Uterus (tissue), 4 donors: ENCODE results near the gene TACR1. TPM values are rescaled to one million over a fixed set of nuclear protein-coding genes. Genes with fewer than 3 reads are reported as not detected.
"Not testable (repeated sequence)": the region's sequence is repeated elsewhere in the genome, so short reads cannot be mapped to it uniquely, and the experiment has no call there.

Source experiments
- DNase-seq, 2 donors: peaks; one replicate each; pipeline ENCODE4 v3.0.0-alpha.2; 2019 to 2020
- H3K27ac ChIP-seq, 2 donors: fragments of 200-600 bp; sonication (generic); 1 replicate in 1 of 2; 2 replicates in 1 of 2; pipeline ENCODE4 v1.5.1; 2016 to 2018
- H3K27me3 ChIP-seq, 2 donors: fragments of 200-600 bp; sonication (generic); one replicate each; pipeline ENCODE4 v1.5.1; 2018 to 2019; ENCODE audit warnings: control low read depth in 1 of 2
- H3K36me3 ChIP-seq, 2 donors: fragments of 200-600 bp; sonication (generic); one replicate each; pipeline ENCODE4 v1.5.1; 2019; ENCODE audit warnings: control low read depth in 1 of 2
- H3K4me1 ChIP-seq, 2 donors: fragments of 200-600 bp; sonication (generic); one replicate each; pipeline ENCODE4 v1.5.1; 2018 to 2019; ENCODE audit warnings: control low read depth in 1 of 2
- H3K4me3 ChIP-seq, 2 donors: fragments of 200-600 bp; sonication (generic); 1 replicate in 1 of 2; 2 replicates in 1 of 2; pipeline ENCODE4 v1.5.1; 2018 to 2019; ENCODE audit warnings: mild to moderate bottlenecking in 1 of 2
- H3K9me3 ChIP-seq, 2 donors: fragments of 200-600 bp; sonication (generic); one replicate each; pipeline ENCODE4 v1.5.1; 2019; ENCODE audit warnings: control low read depth in 1 of 2
- POLR2A ChIP-seq, 2 donors: fragments of 450-650 bp; IDR thresholded peaks; one replicate each; pipeline ENCODE4 v1.6.1; 2016; ENCODE audit warnings: antibody characterized with exemption in 2 of 2, mild to moderate bottlenecking in 1 of 2, moderate library complexity in 1 of 2
- intact Hi-C: fragments of 100-400 bp; cut with DNase I; formaldehyde crosslinking; loops from one replicate; pipeline ENCODE4 v1.15.1; 2023; ENCODE audit warnings: low total_unique reads
- total RNA-seq, 4 donors: library from RNA; depleted of rRNA in 3 of 4; stranded (reverse); fragments of >200 nt in 3 of 4; gene quantifications; one replicate each; pipeline versions ENCODE4 v1.1.0 to v1.2.4, GENCODE V29; 2014 to 2023
- TF ChIP-seq, protein P1 (sequence below), 4 experiments: fragments of 200-600 bp in 2 of 4; fragments of 450-650 bp in 2 of 4; sonication (generic) in 2 of 4; IDR thresholded peaks; one replicate each; pipeline ENCODE4 v1.5.1; 2016 to 2019; ENCODE audit warnings: antibody characterized with exemption in 4 of 4, mild to moderate bottlenecking in 2 of 4, moderate library complexity in 1 of 4
- donor health status: DM: yes; HTN: yes; CAD: no.

The TACR1 gene
- total RNA-seq, 4 donors from 2014 or later: 1.9 to 25.4 (median 9.1) TPM

DNA sequence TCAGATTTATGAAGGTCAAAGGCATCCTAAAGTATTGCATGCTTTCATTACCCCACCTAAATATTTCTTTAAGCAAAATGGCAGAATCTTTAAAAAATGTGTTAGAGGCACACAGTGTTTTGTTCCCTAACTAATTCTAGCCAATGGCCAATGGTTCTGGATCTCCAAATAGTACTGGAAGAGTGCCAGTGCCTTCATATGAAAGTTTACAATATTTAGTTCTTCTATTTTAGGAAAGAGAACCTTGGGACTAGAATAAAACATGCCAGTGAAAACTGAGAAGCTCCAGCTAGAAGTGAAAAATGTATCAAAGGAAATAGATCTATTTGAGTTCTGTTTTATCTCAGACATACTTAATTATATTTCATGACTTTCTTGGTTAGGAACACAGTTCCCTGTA is 37.1 kb downstream of the TACR1 start:
- Histone ChIP-seq H3K9me3 (no peaks in the 10 kb centered on the region), H3K36me3 (no peaks in the 10 kb centered on the region), H3K4me1 (no peaks in the 10 kb centered on the region), H3K27me3 (no peaks in the 10 kb centered on the region), H3K4me3 (no peak overlapping the region), H3K27ac (no peak overlapping the region)
- no peak for DNase-seq
- TF ChIP-seq POLR2A (IDR thresholded peaks at IDR 0.05): no peak
- TF ChIP-seq, protein P1, sequence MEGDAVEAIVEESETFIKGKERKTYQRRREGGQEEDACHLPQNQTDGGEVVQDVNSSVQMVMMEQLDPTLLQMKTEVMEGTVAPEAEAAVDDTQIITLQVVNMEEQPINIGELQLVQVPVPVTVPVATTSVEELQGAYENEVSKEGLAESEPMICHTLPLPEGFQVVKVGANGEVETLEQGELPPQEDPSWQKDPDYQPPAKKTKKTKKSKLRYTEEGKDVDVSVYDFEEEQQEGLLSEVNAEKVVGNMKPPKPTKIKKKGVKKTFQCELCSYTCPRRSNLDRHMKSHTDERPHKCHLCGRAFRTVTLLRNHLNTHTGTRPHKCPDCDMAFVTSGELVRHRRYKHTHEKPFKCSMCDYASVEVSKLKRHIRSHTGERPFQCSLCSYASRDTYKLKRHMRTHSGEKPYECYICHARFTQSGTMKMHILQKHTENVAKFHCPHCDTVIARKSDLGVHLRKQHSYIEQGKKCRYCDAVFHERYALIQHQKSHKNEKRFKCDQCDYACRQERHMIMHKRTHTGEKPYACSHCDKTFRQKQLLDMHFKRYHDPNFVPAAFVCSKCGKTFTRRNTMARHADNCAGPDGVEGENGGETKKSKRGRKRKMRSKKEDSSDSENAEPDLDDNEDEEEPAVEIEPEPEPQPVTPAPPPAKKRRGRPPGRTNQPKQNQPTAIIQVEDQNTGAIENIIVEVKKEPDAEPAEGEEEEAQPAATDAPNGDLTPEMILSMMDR (IDR thresholded peaks at IDR 0.05): no peak
- intact Hi-C loops: no loop called here

DNA sequence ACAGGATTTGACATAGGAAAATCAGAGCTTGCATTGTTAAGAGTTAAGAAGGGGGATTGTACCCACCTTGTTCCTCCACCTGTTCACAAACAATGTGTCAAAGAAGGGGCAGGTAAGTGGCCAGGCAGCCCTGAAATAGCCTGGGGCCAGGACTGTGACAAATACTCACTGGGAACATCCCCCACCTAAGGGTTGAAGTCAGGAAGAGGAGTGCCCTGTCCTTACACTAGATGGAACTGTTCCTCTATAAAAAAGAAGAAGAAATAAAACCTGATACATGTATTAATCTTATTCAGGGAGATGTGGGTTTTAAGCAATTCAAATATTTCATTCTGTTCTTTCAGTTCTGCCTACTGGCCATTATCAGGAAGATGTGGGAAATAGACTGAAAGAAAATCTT is 41.9 kb downstream of the TACR1 start:
- Histone ChIP-seq H3K36me3 (no peaks in the 10 kb centered on the region), H3K4me3 (no peak overlapping the region), H3K27ac (peak overlapping the region in 1 of 2 donors; percentile 18), H3K9me3 (no peaks in the 10 kb centered on the region), H3K4me1 (no peaks in the 10 kb centered on the region), H3K27me3 (no peaks in the 10 kb centered on the region)
- no peak for DNase-seq
- no peak for TF ChIP-seq POLR2A (IDR thresholded peaks at IDR 0.05)
- TF ChIP-seq, protein P1 (IDR thresholded peaks at IDR 0.05): no peak
- intact Hi-C loops: no loop called here

GRCh38 chr2:75155115-75155514 is 44.2 kb downstream of the TACR1 start:
- no peak overlapping the region for H3K4me3 ChIP-seq
- TF ChIP-seq, protein P1 (IDR thresholded peaks at IDR 0.05): no peak
- no peak for TF ChIP-seq POLR2A (IDR thresholded peaks at IDR 0.05)

GRCh38 chr2:75153221-75153620 is 46.1 kb downstream of the TACR1 start:
- DNase-seq: no peak
- H3K27ac ChIP-seq: peak overlapping the region in 1 of 2 donors; percentile 23
- no peak for TF ChIP-seq POLR2A (IDR thresholded peaks at IDR 0.05)
- TF ChIP-seq, protein P1 (IDR thresholded peaks at IDR 0.05): no peak
- H3K36me3 ChIP-seq: no peaks in the 10 kb centered on the region
- H3K27me3 ChIP-seq: no peaks in the 10 kb centered on the region
- H3K4me3 ChIP-seq: no peak overlapping the region
- intact Hi-C loops: no loop called here
- no peaks in the 10 kb centered on the region for H3K9me3 ChIP-seq
- H3K4me1 ChIP-seq: no peaks in the 10 kb centered on the region

More at GRCh38 chr2:75155115-75155514, 44.2 kb downstream of the TACR1 start:
- no peak for DNase-seq
- Histone ChIP-seq H3K4me1 (no peaks in the 10 kb centered on the region), H3K9me3 (no peaks in the 10 kb centered on the region), H3K27me3 (no peaks in the 10 kb centered on the region), H3K36me3 (no peaks in the 10 kb centered on the region), H3K27ac (peak overlapping the region in 1 of 2 donors; percentile 59)
- intact Hi-C loops: no loop called here

- DNase-seq, H3K27ac ChIP-seq, intact Hi-C loops, H3K36me3 ChIP-seq, H3K27me3 ChIP-seq, H3K4me3 ChIP-seq, H3K9me3 ChIP-seq, H3K4me1 ChIP-seq: not testable (repeated sequence)
Measured at GRCh38 chr2:75152243-75152642, 47.1 kb downstream of the TACR1 start.

DNA sequence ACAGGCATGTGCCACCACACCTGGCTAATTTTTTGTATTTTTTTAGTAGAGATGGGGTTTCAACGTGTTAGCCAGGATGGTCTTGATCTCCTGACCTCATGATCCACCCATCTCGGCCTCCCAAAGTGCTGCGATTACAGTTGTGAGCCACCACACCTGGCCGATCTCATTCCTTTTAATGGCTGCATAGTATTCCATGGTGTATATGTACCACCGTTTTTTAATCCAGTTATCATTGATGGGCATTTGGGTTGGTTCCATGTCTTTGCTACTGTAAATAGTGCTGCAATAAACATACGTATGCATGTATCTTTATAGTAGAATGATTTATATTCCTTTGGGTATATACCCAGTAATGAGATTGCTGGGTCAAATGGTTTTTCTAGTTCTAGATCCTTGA is 51.4 kb downstream of the TACR1 start:
- H3K27ac ChIP-seq, H3K27me3 ChIP-seq, intact Hi-C loops, H3K4me3 ChIP-seq, H3K9me3 ChIP-seq, H3K4me1 ChIP-seq, H3K36me3 ChIP-seq, DNase-seq: not testable (repeated sequence)
